Caco-2 (cell line): ENCODE results near the gene LTBP3. TPM values are rescaled to one million over a fixed set of nuclear protein-coding genes. Genes with fewer than 3 reads are reported as not detected.

Experiments used
- BruUV-seq: library from RNA; stranded (reverse); fragments of 400-500 nt; replicated peaks from 2 replicates; lab custom pipeline; 2021; lab: Mats Ljungman, UMichigan
- CTCF ChIA-PET: fragments of 300-600 bp; sonication (Branson Sonifier 250); formaldehyde crosslinking; loops from one replicate; lab custom pipeline; 2022; ENCODE audit warnings: antibody characterized with exemption; lab: Charles Lee
- POLR2A ChIA-PET: fragments of 300-600 bp; sonication (Branson Sonifier 250); formaldehyde crosslinking; loops from one replicate; lab custom pipeline; 2022; ENCODE audit warnings: antibody characterized with exemption; lab: Charles Lee
- DNase-seq, 2 experiments: peaks; one replicate each; pipeline versions ENCODE4 v3.0.0 to v3.0.0-alpha.2; 2020 to 2022
- H3K27me3 ChIP-seq: replicated peaks from 2 replicates; pipeline ENCODE4 v1.6.0; 2011; ENCODE audit warnings: low read length; ENCODE audit not compliant: control insufficient read depth, insufficient read depth
- H3K36me3 ChIP-seq: 2 replicates; pipeline ENCODE4 v1.5.1; 2011; ENCODE audit warnings: low read length; ENCODE audit not compliant: control insufficient read depth, insufficient read depth
- H3K4me1 ChIP-seq: fragments of 250-450 bp; sonication (Bioruptor Pico); 2 replicates; pipeline ENCODE4 v1.5.1; 2020; ENCODE audit warnings: mild to moderate bottlenecking
- H3K4me3 ChIP-seq: 2 replicates; pipeline ENCODE4 v1.5.1; 2011; ENCODE audit warnings: low read depth, mild to moderate bottlenecking, control low read depth, low read length
- H3K9me3 ChIP-seq: fragments of 250-450 bp; sonication (Bioruptor Pico); 2 replicates; pipeline ENCODE4 v1.5.1; 2020; ENCODE audit warnings: mild to moderate bottlenecking, moderate library complexity
- H3K27ac Mint-ChIP-seq: one replicate; pipeline ENCODE4 v1.8.0; 2022; ENCODE audit warnings: mixed read lengths; ENCODE audit not compliant: unreplicated experiment
- H3K27me3 Mint-ChIP-seq: one replicate; pipeline ENCODE4 v1.8.0; 2022; ENCODE audit warnings: mixed read lengths; ENCODE audit not compliant: insufficient read depth, unreplicated experiment
- H3K36me3 Mint-ChIP-seq: one replicate; pipeline ENCODE4 v1.8.0; 2022; ENCODE audit warnings: mild to moderate bottlenecking, mixed read lengths; ENCODE audit not compliant: insufficient read depth, unreplicated experiment
- H3K4me1 Mint-ChIP-seq: one replicate; pipeline ENCODE4 v1.8.0; 2022; ENCODE audit warnings: low read depth, mixed read lengths; ENCODE audit not compliant: unreplicated experiment
- H3K4me3 Mint-ChIP-seq: one replicate; pipeline ENCODE4 v1.8.0; 2022; ENCODE audit warnings: mild to moderate bottlenecking, moderate library complexity, mixed read lengths; ENCODE audit not compliant: unreplicated experiment
- H3K9me3 Mint-ChIP-seq: one replicate; pipeline ENCODE4 v1.8.0; 2022; ENCODE audit warnings: mixed read lengths; ENCODE audit not compliant: unreplicated experiment
- intact Hi-C: fragments of 100-400 bp; cut with micrococcal nuclease; formaldehyde crosslinking; loops from one replicate; pipeline ENCODE4 v1.10.0; 2022; ENCODE audit not compliant: unreplicated experiment
- total RNA-seq: library from RNA; stranded (reverse); gene quantifications from 2 replicates; pipeline ENCODE4 v1.2.3, GENCODE V29; 2022
- TF ChIP-seq, protein P1 (sequence below), 2 experiments: fragments of 200-600 bp in 1 of 2; IDR thresholded peaks; 1 replicate in 1 of 2; 2 replicates in 1 of 2; pipeline versions ENCODE4 v1.5.1 to v1.8.0; 2011 to 2022; ENCODE audit warnings: antibody characterized with exemption in 1 of 2, control low read depth in 1 of 2, inconsistent platforms in 1 of 2, low read depth in 1 of 2, low read length in 1 of 2, mild to moderate bottlenecking in 1 of 2, moderate library complexity in 1 of 2; ENCODE audit not compliant: insufficient read depth in 1 of 2, severe bottlenecking in 1 of 2, unreplicated experiment in 1 of 2

The LTBP3 gene
- total RNA-seq, 1 experiment from 2014 or later: 91.2 TPM

DNA sequence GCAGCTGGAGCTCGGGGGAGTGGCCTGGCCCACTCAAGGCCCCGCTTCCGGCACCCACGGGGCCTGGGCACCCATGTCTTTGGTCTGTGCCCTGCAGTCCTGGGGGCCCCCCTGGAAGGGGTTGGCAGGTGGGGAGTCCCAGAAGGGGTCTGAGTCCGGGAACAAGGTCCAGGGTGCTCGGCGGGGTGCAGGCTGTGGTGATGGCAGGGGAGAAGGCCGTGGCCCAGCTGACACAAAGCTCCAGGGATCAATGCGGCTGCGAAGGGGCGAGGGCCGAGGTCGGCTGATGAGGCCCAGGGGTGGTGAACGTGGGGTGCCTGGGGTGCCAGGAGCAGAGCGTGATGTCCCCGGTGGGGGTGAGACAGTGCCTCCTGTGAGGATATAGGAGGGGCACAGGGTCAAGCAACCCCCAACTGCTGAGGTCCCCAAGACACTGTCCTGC is 40.1 kb upstream of the LTBP3 start:
- DNase-seq: no peak
- no peaks in the 10 kb centered on the region for H3K9me3 ChIP-seq
- no peak overlapping the region for H3K4me3 ChIP-seq
- H3K27ac Mint-ChIP-seq: no peak overlapping the region
- ChIA-PET POLR2A (no interaction called here), CTCF (no interaction called here)
- H3K4me1 Mint-ChIP-seq: no peaks in the 10 kb centered on the region
- H3K4me1 ChIP-seq: no peaks in the 10 kb centered on the region
- no peaks in the 10 kb centered on the region for H3K27me3 Mint-ChIP-seq
- peaks cover 41% of the 10 kb centered on the region for H3K36me3 Mint-ChIP-seq
- no peak overlapping the region for H3K4me3 Mint-ChIP-seq
- H3K9me3 Mint-ChIP-seq: no peaks in the 10 kb centered on the region
- TF ChIP-seq, protein P1, sequence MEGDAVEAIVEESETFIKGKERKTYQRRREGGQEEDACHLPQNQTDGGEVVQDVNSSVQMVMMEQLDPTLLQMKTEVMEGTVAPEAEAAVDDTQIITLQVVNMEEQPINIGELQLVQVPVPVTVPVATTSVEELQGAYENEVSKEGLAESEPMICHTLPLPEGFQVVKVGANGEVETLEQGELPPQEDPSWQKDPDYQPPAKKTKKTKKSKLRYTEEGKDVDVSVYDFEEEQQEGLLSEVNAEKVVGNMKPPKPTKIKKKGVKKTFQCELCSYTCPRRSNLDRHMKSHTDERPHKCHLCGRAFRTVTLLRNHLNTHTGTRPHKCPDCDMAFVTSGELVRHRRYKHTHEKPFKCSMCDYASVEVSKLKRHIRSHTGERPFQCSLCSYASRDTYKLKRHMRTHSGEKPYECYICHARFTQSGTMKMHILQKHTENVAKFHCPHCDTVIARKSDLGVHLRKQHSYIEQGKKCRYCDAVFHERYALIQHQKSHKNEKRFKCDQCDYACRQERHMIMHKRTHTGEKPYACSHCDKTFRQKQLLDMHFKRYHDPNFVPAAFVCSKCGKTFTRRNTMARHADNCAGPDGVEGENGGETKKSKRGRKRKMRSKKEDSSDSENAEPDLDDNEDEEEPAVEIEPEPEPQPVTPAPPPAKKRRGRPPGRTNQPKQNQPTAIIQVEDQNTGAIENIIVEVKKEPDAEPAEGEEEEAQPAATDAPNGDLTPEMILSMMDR (IDR thresholded peaks at IDR 0.05; ENCODE audit: insufficient read depth in 1 of 2, low read depth in 1 of 2, low read length in 1 of 2, severe bottlenecking in 1 of 2, unreplicated experiment in 1 of 2): no peak
- intact Hi-C loops: no loop called here
- H3K36me3 ChIP-seq: peaks cover 3% of the 10 kb centered on the region
- BruUV-seq: no TSS peak
- H3K27me3 ChIP-seq: no peaks in the 10 kb centered on the region

DNA sequence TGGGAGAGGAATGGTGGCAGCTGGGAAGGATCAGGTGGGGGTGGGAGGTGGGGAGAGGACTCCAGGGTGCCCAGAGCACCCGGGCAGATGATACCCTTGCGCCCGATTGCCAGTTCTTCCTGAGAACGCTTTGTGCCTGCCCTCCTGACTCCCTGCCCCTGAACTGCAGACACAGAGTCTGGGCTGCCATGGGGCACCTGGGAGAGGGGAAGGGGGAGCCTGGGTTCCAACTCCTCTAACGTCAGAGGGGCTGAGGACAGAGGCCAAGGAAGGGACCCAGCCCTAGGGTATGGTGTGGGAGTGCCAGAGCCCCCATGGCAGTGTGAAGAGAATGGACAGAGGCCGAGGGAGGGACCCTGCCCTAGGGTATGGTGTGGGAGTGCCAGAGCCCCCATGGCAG is 38.4 kb upstream of the LTBP3 start:
- POLR2A ChIA-PET: interaction anchor here (1.1 kb wide), 1 partner anchor 10 kb away, joined by 6 read pairs; no protein-coding TSS in a partner anchor
- no peak for DNase-seq

DNA sequence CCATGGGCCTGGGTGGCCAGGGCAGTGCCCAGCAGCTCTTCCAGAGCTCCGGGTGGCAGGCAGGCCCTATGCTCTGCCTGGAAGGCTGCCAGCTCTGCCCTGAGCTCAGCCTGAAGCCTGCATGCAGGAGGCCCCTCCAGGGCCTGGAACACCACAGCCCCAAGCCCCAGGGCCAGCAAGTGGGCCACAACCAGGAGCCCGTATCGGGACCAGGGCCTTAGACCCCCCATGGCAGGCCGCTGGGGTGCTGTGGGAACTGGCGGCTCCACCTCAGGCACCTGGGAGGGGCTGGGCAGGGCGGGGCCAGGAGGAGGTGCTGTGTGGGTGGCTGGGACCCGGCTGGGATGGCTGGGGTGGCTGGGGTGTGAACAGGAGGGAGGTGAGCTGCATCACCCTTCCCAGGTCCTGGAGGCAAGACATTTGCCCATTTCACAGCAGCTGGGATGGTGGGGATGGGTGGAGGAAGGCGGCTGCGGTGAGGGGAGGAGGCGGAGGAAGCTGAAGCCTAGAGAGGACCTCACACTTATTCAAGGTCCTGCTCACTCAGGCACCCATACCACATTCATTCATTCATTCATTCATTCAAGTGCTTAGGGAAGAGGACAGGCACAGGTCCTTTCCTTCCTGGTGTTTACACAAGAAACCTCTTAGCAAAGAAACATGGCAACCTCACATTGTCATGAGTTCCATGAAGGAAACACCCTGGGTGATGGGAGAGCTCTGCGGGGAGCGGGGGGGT is 37.6 kb upstream of the LTBP3 start, which contains the start of gene KCNK7:
Gene KCNK7, minus strand, starts transcription at position 258 of the 739 bp plus-strand sequence. Its CDS starts 28 bp downstream, at position 230.
- intact Hi-C loops: no loop called here
- no peak within 1 kb of the TSS for H3K4me3 ChIP-seq
- Mint-ChIP-seq H3K4me3 (no peak within 1 kb of the TSS), H3K9me3 (no peaks in the 10 kb centered on the region), H3K27ac (no peak within 1 kb of the TSS), H3K4me1 (no peaks in the 10 kb centered on the region), H3K27me3 (no peaks in the 10 kb centered on the region), H3K36me3 (peaks cover 30% of the 10 kb centered on the region)
- no TSS peak for BruUV-seq
- no peaks in the 10 kb centered on the region for H3K27me3 ChIP-seq
- ChIA-PET POLR2A (interaction anchor here (1.1 kb wide), 1 partner anchor 11 kb away, joined by 6 read pairs; no protein-coding TSS in a partner anchor), CTCF (interaction anchor here (0.6 kb wide), 1 partner anchor 212 kb away, joined by 5 read pairs; no protein-coding TSS in a partner anchor)
- no peak for DNase-seq
- H3K9me3 ChIP-seq: no peaks in the 10 kb centered on the region
- TF ChIP-seq, protein P1 (IDR thresholded peaks at IDR 0.05; ENCODE audit: insufficient read depth in 1 of 2, low read depth in 1 of 2, low read length in 1 of 2, severe bottlenecking in 1 of 2, unreplicated experiment in 1 of 2): no peak
- H3K36me3 ChIP-seq: peaks cover 4% of the 10 kb centered on the region
- H3K4me1 ChIP-seq: peaks cover 5% of the 10 kb centered on the region; the same call in 1 of the 2 replicates

More for the DNA sequence above, 38.4 kb upstream of the LTBP3 start:
- H3K4me3 ChIP-seq: no peak overlapping the region
- Mint-ChIP-seq H3K4me3 (no peak overlapping the region), H3K36me3 (peaks cover 38% of the 10 kb centered on the region), H3K27me3 (no peaks in the 10 kb centered on the region), H3K4me1 (no peaks in the 10 kb centered on the region), H3K9me3 (no peaks in the 10 kb centered on the region), H3K27ac (no peak overlapping the region)
- TF ChIP-seq, protein P1 (IDR thresholded peaks at IDR 0.05; ENCODE audit: insufficient read depth in 1 of 2, low read depth in 1 of 2, low read length in 1 of 2, severe bottlenecking in 1 of 2, unreplicated experiment in 1 of 2): no peak
- no peaks in the 10 kb centered on the region for H3K27me3 ChIP-seq
- H3K36me3 ChIP-seq: peaks cover 4% of the 10 kb centered on the region
- CTCF ChIA-PET: no interaction called here
- no TSS peak for BruUV-seq
- intact Hi-C loops: no loop called here
- H3K4me1 ChIP-seq: peaks cover 5% of the 10 kb centered on the region; the same call in 1 of the 2 replicates
- no peaks in the 10 kb centered on the region for H3K9me3 ChIP-seq
